ENCODE data around the gene REG3A.

Gene REG3A

GRCh38 chr2:79159030-79159429 is 523 bp downstream of the REG3A start:
- no peak for TF ChIP-seq CTCF (IDR thresholded peaks at IDR 0.05; ENCODE audit: low read depth, low read length)
- no peaks in the 10 kb centered on the region for H3K36me3 ChIP-seq
- no peaks in the 10 kb centered on the region for H3K9me3 ChIP-seq (ENCODE audit: severe bottlenecking)
- peaks cover 59% of the 10 kb centered on the region for H3K27me3 ChIP-seq (ENCODE audit: insufficient read depth, low read depth, severe bottlenecking)
- no peak for DNase-seq
- H3K4me3 ChIP-seq (ENCODE audit: low read depth, low read length), result no peak overlapping the region
- H3K27ac ChIP-seq, result no peak overlapping the region

GRCh38 chr2:79155826-79156476 is 3.6 kb downstream of the REG3A start:
- H3K27me3 ChIP-seq (ENCODE audit: insufficient read depth, low read depth, severe bottlenecking), result peaks cover 56% of the 10 kb centered on the region
- no peaks in the 10 kb centered on the region for H3K9me3 ChIP-seq (ENCODE audit: severe bottlenecking)
- no peak for DNase-seq
- TF ChIP-seq CTCF (IDR thresholded peaks at IDR 0.05; ENCODE audit: low read depth, low read length), result no peak
- no peaks in the 10 kb centered on the region for H3K36me3 ChIP-seq
- no peak overlapping the region for H3K27ac ChIP-seq
- no peak overlapping the region for H3K4me3 ChIP-seq (ENCODE audit: low read depth, low read length)

- no peak for DNase-seq
- no peak overlapping the region for H3K27ac ChIP-seq
- H3K9me3 ChIP-seq (ENCODE audit: severe bottlenecking), result no peaks in the 10 kb centered on the region
- H3K36me3 ChIP-seq, result no peaks in the 10 kb centered on the region
- no peak overlapping the region for H3K4me3 ChIP-seq (ENCODE audit: low read depth, low read length)
- TF ChIP-seq CTCF (IDR thresholded peaks at IDR 0.05; ENCODE audit: low read depth, low read length), result no peak
- H3K27me3 ChIP-seq (ENCODE audit: insufficient read depth, low read depth, severe bottlenecking), result peaks cover 62% of the 10 kb centered on the region
Measured at GRCh38 chr2:79139423-79139822, 20.1 kb downstream of the REG3A start.

- Histone ChIP-seq H3K9me3 (ENCODE audit: severe bottlenecking) (no peaks in the 10 kb centered on the region), H3K36me3 (no peaks in the 10 kb centered on the region), H3K27ac (no peak overlapping the region), H3K27me3 (ENCODE audit: insufficient read depth, low read depth, severe bottlenecking) (peaks cover 70% of the 10 kb centered on the region), H3K4me3 (ENCODE audit: low read depth, low read length) (no peak overlapping the region)
- no peak for DNase-seq
- no peak for TF ChIP-seq CTCF (IDR thresholded peaks at IDR 0.05; ENCODE audit: low read depth, low read length)
Measured at GRCh38 chr2:79138385-79138784, 21.2 kb downstream of the REG3A start.

- no peak for TF ChIP-seq CTCF (IDR thresholded peaks at IDR 0.05; ENCODE audit: low read depth, low read length)
- Histone ChIP-seq H3K27ac (no peak overlapping the region), H3K9me3 (ENCODE audit: severe bottlenecking) (no peaks in the 10 kb centered on the region), H3K36me3 (no peaks in the 10 kb centered on the region), H3K27me3 (ENCODE audit: insufficient read depth, low read depth, severe bottlenecking) (peaks cover 70% of the 10 kb centered on the region), H3K4me3 (ENCODE audit: low read depth, low read length) (no peak overlapping the region)
- DNase-seq, result no peak
Measured at GRCh38 chr2:79131687-79132086, 27.9 kb downstream of the REG3A start.

- no peak overlapping the region for H3K27ac ChIP-seq
- no peak for TF ChIP-seq CTCF (IDR thresholded peaks at IDR 0.05; ENCODE audit: low read depth, low read length)
- H3K4me3 ChIP-seq (ENCODE audit: low read depth, low read length), result no peak overlapping the region
- H3K36me3 ChIP-seq, result no peaks in the 10 kb centered on the region
- H3K9me3 ChIP-seq (ENCODE audit: severe bottlenecking), result no peaks in the 10 kb centered on the region
- H3K27me3 ChIP-seq (ENCODE audit: insufficient read depth, low read depth, severe bottlenecking), result peaks cover 61% of the 10 kb centered on the region
- no peak for DNase-seq
Measured at GRCh38 chr2:79129804-79130203, 29.7 kb downstream of the REG3A start.

Data from WERI-Rb-1 (cell line).